H1 (cell line): Measurements from ENCODE around the gene RGL1. TPM values are rescaled to one million over a fixed set of nuclear protein-coding genes. Genes with fewer than 3 reads are reported as not detected.

ENCODE experiments used
- CBX8 ChIP-seq: fragments of 300-800, 300-1000 bp; sonication (generic); IDR thresholded peaks from 2 replicates; pipeline ENCODE4 v1.7.1; 2016; ENCODE audit warnings: low read depth, low read length, borderline replicate concordance
- CHD7 ChIP-seq: fragments of 300-600 bp; sonication (generic); IDR thresholded peaks from 2 replicates; pipeline ENCODE4 v1.7.1; 2012; ENCODE audit warnings: low read length, moderate library complexity, mild to moderate bottlenecking, inconsistent platforms; ENCODE audit not compliant: insufficient replicate concordance
- CTBP2 ChIP-seq: IDR thresholded peaks from 2 replicates; pipeline ENCODE4 v1.7.0; 2011; ENCODE audit warnings: borderline replicate concordance, mild to moderate bottlenecking, moderate library complexity, mixed read lengths, low read length; ENCODE audit not compliant: insufficient read depth, insufficient read length
- EP300 ChIP-seq, 2 experiments: IDR thresholded peaks; 1 replicate in 1 of 2; 2 replicates in 1 of 2; pipeline ENCODE4 v1.6.1; 2011 to 2012; ENCODE audit warnings: low read depth in 2 of 2, low read length in 2 of 2, mild to moderate bottlenecking in 2 of 2, borderline replicate concordance in 1 of 2, inconsistent platforms in 1 of 2, moderate library complexity in 1 of 2
- KDM4A ChIP-seq: IDR thresholded peaks from one replicate; pipeline ENCODE4 v1.7.1; 2012; ENCODE audit warnings: low read depth, mild to moderate bottlenecking, moderate library complexity, low read length, inconsistent platforms; ENCODE audit not compliant: severe bottlenecking
- MAX ChIP-seq: IDR thresholded peaks from 2 replicates; pipeline ENCODE4 v1.6.1; 2012; ENCODE audit warnings: inconsistent platforms
- NRF1 ChIP-seq: IDR thresholded peaks from 2 replicates; pipeline ENCODE4 v1.6.1; 2011; ENCODE audit warnings: mild to moderate bottlenecking, low read depth, low read length, improper control_type of control experiment
- RAD21 ChIP-seq, 2 experiments: IDR thresholded peaks in 1 of 2; conservative IDR thresholded peaks in 1 of 2; 2 replicates each; pipeline ENCODE4 v1.6.1; 2011; ENCODE audit warnings: low read depth in 2 of 2, low read length in 2 of 2, improper control_type of control experiment in 1 of 2, inconsistent platforms in 1 of 2, mild to moderate bottlenecking in 1 of 2, moderate library complexity in 1 of 2
- SRF ChIP-seq: IDR thresholded peaks from 2 replicates; pipeline ENCODE4 v1.6.1; 2011; ENCODE audit warnings: mild to moderate bottlenecking, low read depth, low read length, moderate library complexity
- polyA plus RNA-seq, 7 experiments: library from polyadenylated mRNA; depleted of rRNA in 3 of 7; stranded (reverse) in 5 of 7; unstranded in 2 of 7; fragments of >200 nt in 5 of 7; fragments of 200-250 nt in 2 of 7; gene quantifications; 1 replicate in 5 of 7; 2 replicates in 1 of 7; 4 replicates in 1 of 7; pipeline versions ENCODE4 v1.2.1 to v1.2.3, GENCODE V29; 2011 to 2013; ENCODE audit warnings: missing spikeins in 2 of 7, mixed read lengths in 2 of 7
- total RNA-seq: library from RNA; stranded (reverse); fragmentation: NEBNext Ultra II Directional; extraction: Animal tissue kit (Norgen Biotek cat#: 25700); gene quantifications from 2 replicates; pipeline ENCODE4 v1.2.1, GENCODE V29; 2021

Gene RGL1
- total and polyA plus RNA-seq, 2 of the 8 experiments (the other 6 are each of a cell fraction or from before 2014, with no cell fraction given), result 0.98 to 2.4 TPM

GRCh38 chr1:183810756-183811544 is 6.0 kb downstream of the RGL1 start (continued):
- no peak for TF ChIP-seq CHD7
- no peak for TF ChIP-seq RAD21 (IDR thresholded peaks at IDR 0.05 in 1 of 2, conservative IDR thresholded peaks at IDR 0.05 in 1 of 2; ENCODE audit: low read depth in 2 of 2, low read length in 2 of 2)
- TF ChIP-seq KDM4A, result no peak
- TF ChIP-seq MAX, result no peak
- TF ChIP-seq SRF, result no peak
- TF ChIP-seq EP300 (IDR thresholded peaks at IDR 0.05; ENCODE audit: borderline replicate concordance in 1 of 2, low read depth in 2 of 2, low read length in 2 of 2), result no peak
- TF ChIP-seq NRF1, result no peak
- TF ChIP-seq CTBP2, result no peak
- no peak for TF ChIP-seq CBX8
